ENCODE data around the gene FBLIM1.

FBLIM1 gene

DNA sequence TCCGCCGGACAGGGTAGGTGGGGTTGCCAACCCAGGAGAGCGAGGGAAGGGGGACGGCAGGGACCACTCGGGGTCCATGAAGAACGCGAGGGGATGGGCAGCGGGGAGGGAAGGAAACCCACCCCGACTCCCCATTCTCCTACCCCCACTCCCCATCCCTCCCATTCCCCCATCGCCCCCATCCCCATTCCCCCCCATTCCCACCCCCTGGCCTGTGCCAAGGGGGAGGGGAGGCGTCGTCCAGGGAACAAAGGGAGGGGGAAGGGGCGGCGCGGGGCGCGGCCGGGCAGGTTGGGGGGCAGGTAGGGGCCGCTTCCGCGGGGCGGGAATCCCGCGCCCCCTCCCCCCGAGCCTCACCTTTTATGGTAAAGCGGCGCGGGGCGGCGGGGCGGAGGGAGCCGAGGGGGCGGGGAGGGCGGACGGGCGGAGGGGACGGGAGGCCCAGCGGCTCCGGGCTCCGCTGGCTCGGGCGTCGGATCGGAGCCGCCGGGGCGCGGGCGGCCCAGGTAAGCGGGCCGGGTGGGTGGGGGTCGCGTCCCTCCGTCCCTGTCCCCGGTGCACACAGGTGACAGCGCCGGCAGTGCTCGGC, at the start of gene FBLIM1:
Gene FBLIM1, plus strand, starts transcription at position 453 of the 589 bp plus-strand sequence. CDS start 6,189 bp downstream, outside the sequence.
- peak; percentile 66 to 74 for DNase-seq

DNA sequence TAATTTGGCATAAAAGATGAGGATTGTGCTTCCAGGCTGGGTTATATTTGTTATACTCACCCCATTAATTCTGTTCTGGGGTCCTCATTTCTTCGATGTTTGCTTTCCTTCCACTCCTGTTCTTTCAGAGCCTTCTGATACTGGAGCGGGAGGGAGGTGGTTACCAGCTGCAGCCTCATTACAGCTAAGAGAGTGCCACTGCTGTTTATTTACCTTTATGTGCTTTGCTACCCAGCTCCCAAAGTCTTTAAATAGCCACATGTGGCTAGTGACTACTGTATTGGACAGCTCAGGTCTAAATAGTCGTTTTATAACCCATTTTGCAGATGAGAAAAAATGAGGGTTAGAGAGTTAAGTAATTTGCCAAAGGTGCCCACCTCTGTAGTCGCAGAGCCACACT, 49.4 kb upstream of the FBLIM1 start:
- peak; percentile 69 to 95 for DNase-seq

GRCh38 chr1:15712168-15712567, 46.4 kb upstream of the FBLIM1 start:
- peak; percentile 55 to 92 for DNase-seq

GRCh38 chr1:15714406-15715136, 44.0 kb upstream of the FBLIM1 start:
- no peak for DNase-seq

- DNase-seq, result no peak
Measured at GRCh38 chr1:15717418-15718125, 41.0 kb upstream of the FBLIM1 start.

GRCh38 chr1:15718199-15718601, 40.4 kb upstream of the FBLIM1 start:
- DNase-seq, result no peak

GRCh38 chr1:15719381-15720120, 39.0 kb upstream of the FBLIM1 start:
- no peak for DNase-seq

DNA sequence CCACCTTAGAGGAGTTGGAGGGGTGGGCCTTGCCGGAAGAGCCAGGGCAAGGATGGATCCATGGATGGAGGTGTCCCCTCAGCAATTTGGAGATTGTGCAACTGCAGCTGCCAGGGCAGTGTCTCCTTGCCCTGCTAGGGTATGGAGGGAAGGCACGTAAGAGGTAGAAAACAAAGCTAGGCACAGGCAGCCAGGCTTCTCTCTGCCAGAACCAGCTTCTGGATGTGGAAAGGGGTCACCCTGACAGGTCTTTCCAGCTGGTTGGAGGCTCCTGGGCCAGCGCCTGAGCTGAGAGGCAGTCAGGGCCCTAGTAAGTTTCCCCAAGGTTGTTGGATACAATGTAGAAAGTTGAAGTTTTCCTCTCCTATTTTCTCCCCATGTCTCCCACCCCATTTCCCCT, 37.7 kb upstream of the FBLIM1 start:
- no peak for DNase-seq

- DNase-seq, result no peak
Measured at GRCh38 chr1:15722411-15722810, 36.2 kb upstream of the FBLIM1 start.

DNA sequence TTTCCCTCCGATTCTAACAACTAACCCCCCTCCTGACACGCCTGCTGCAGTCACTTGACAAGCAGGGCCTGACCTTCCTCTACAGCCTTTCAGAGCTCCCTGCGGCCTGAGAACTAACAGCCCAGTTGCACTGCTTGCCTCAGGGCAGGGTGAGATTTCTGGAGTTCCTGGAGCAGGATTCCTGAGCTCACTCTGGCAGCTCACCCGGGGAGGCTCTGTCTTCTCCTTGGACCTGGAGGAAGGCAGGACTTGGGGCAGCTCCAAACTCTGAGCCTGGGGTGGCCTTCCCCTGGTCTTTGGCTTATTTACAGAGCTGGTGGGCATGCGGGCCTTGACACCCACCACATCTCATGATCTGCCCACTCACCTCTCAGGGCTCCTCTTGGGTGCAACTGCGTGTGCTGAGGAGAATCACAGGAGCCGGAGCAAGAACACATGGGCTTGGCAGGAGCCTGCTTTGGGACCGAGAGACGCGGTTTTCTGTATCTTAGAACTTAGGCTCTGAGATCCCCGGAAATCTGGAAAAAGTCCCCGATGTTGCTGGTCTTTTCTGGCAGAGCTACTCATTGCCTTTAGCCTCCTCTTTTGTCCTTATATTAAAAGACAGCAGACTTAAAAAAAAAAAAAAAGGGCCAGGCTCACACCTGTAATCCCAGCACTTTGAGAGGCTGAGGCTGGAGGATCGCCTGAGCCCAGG, 35.6 kb upstream of the FBLIM1 start:
- no peak for DNase-seq

GRCh38 chr1:15723631-15724246, 34.9 kb upstream of the FBLIM1 start:
- no peak for DNase-seq

- DNase-seq, result no peak
Measured at GRCh38 chr1:15724949-15725880, 33.4 kb upstream of the FBLIM1 start.

- no peak for DNase-seq
Measured at GRCh38 chr1:15726508-15726907, 32.1 kb upstream of the FBLIM1 start.

DNA sequence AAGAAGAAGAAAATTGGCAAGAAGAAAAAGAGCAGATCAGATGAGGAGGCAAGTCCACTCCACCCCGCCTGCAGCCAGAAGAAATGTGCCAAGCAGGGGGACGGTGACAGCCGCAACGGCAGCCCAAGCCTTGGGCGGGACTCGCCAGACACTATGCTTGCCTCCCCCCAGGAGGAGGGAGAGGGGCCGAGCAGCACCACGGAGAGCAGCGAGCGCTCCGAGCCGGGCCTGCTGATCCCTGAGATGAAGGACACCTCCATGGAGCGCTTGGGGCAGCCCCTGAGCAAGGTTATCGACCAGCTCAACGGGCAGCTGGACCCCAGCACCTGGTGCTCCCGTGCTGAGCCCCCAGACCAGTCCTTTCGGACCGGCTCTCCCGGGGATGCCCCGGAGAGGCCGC, 31.6 kb upstream of the FBLIM1 start:
- DNase-seq, result no peak

DNA sequence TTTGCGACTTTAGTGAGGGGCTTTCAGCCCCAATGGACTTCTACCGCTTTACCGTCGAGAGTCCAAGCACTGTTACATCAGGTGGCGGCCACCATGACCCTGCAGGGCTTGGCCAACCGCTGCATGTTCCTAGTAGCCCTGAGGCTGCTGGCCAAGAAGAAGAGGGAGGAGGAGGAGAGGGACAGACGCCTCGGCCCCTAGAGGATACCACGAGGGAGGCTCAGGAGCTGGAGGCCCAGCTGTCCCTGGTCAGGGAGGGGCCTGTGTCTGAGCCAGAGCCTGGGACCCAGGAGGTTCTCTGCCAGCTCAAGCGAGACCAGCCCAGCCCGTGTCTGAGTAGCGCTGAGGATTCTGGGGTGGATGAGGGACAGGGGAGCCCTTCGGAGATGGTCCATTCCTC, 31.2 kb upstream of the FBLIM1 start:
- no peak for DNase-seq

GRCh38 chr1:15727866-15728534, 30.6 kb upstream of the FBLIM1 start:
- no peak for DNase-seq

- no peak for DNase-seq
Measured at GRCh38 chr1:15728937-15729657, 29.5 kb upstream of the FBLIM1 start.

DNA sequence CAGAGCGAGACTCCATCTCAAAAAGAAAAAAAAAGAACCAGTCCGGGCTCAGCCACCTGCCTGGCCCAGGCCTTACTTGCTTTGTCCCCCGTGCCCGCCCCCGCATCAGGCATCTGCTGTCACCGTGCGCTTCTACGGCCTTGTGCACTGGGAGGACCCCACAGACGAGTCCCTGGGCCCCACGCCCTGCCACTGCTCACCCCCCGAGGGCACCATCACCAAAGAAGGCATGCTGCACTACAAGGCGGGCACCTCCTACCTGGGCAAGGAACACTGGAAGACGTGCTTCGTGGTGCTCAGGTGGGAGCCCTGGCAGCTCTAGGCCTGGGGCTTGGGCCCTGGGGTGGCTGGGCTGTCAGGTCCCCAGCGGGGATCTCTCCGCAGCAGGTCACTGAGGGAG, 28.2 kb upstream of the FBLIM1 start:
- no peak for DNase-seq

GRCh38 chr1:15730936-15731335, 27.7 kb upstream of the FBLIM1 start:
- no peak for DNase-seq
